Transverse colon (tissue), 4 donors: ENCODE data around the gene NACA2. TPM values are rescaled to one million over a fixed set of nuclear protein-coding genes. Genes with fewer than 3 reads are reported as not detected.

ENCODE experiments used
- DNase-seq: peaks from one replicate; pipeline ENCODE4 v3.0.0-alpha.2; 2019
- H3K27ac ChIP-seq, 4 donors: fragments of 200-600 bp; sonication (generic); 2 replicates each; pipeline ENCODE4 v1.5.1; 2016 to 2018; ENCODE audit warnings: inconsistent platforms in 4 of 4
- H3K27me3 ChIP-seq: fragments of 200-600 bp; sonication (generic); 2 replicates; pipeline ENCODE4 v1.5.1; 2017; ENCODE audit warnings: inconsistent platforms
- H3K36me3 ChIP-seq, 4 donors: fragments of 200-600 bp; sonication (generic); 2 replicates each; pipeline ENCODE4 v1.5.1; 2017 to 2019; ENCODE audit warnings: inconsistent platforms in 4 of 4
- H3K4me1 ChIP-seq, 4 donors: fragments of 200-600 bp; sonication (generic); 2 replicates each; pipeline ENCODE4 v1.5.1; 2017 to 2020; ENCODE audit warnings: inconsistent platforms in 4 of 4
- H3K4me3 ChIP-seq, 4 donors: fragments of 200-600 bp; sonication (generic); 1 replicate in 1 of 4; 2 replicates in 3 of 4; pipeline versions ENCODE4 v1.5.1 to v1.6.1; 2017 to 2019; ENCODE audit warnings: inconsistent platforms in 4 of 4
- H3K9me3 ChIP-seq, 2 donors: fragments of 200-600 bp; sonication (generic); 2 replicates each; pipeline ENCODE4 v1.5.1; 2017 to 2019; ENCODE audit warnings: inconsistent platforms in 2 of 2
- EP300 ChIP-seq: sonication (generic); formaldehyde crosslinking; IDR thresholded peaks from one replicate; pipeline ENCODE4 v1.6.1; 2017; ENCODE audit warnings: antibody characterized with exemption, low read depth
- POLR2A ChIP-seq: fragments of 450-650 bp; IDR thresholded peaks from one replicate; pipeline ENCODE4 v1.6.1; 2016; ENCODE audit warnings: antibody characterized with exemption, mild to moderate bottlenecking, moderate library complexity
- POLR2AphosphoS5 ChIP-seq, 3 donors: sonication (generic); formaldehyde crosslinking; IDR thresholded peaks; one replicate each; pipeline ENCODE4 v1.6.1; 2016; ENCODE audit warnings: antibody characterized with exemption in 3 of 3
- WGBS, 2 donors: methylation state at CpG; one replicate each; pipeline ENCODE4 v1.1.5; 2018; ENCODE audit warnings: low coverage in 1 of 2; 5-methylcytosine and 5-hydroxymethylcytosine counted together
- in situ Hi-C, 4 donors: fragments of 200-750 bp; cut with MboI; loops; one replicate each; pipeline versions ENCODE4 v1.15.0 to v1.15.1; 2017; ENCODE audit warnings: low sequenced_read_pairs in 3 of 4, low pct_ligation_motif_present in 1 of 4, low pct_unique_long_range_greater_than_20kb in 1 of 4
- intact Hi-C: fragments of 100-400 bp; cut with DNase I; formaldehyde crosslinking; loops from one replicate; pipeline ENCODE4 v1.15.1; 2023; ENCODE audit warnings: low total_unique reads
- total RNA-seq, 4 donors: library from RNA; depleted of rRNA; stranded (reverse); fragments of >200 nt; gene quantifications; one replicate each; pipeline ENCODE4 v1.1.0, GENCODE V29; 2016
- TF ChIP-seq, protein P1 (sequence below), 5 experiments: fragments of 200-600 bp in 3 of 5; fragments of 450-650 bp in 2 of 5; sonication (generic) in 3 of 5; IDR thresholded peaks; 1 replicate in 2 of 5; 2 replicates in 3 of 5; pipeline ENCODE4 v1.5.1; 2016 to 2017; ENCODE audit warnings: antibody characterized with exemption in 5 of 5, inconsistent platforms in 3 of 5, mild to moderate bottlenecking in 2 of 5, moderate library complexity in 1 of 5

NACA2 gene
- total RNA-seq, 4 donors from 2014 or later, result not detected

DNA sequence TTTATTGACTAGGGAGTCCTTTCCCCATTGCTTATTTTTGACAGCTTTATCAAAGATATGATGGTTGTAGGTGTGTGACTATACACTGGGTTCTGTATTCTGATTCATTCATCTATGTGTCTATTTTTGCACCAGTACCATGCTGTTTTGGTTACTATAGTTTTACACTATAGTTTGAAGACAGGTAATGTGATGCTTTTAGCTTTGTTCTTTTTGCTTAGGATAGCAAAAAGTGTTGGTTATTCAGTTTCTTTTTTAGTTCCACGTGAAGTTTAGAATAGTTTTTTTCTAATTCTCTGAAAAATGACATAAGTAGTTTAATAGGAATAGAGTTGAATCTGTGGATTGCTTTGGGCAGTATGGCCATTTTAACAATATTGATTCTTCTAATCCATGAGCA lies 50.1 kb downstream of the NACA2 start:
- Histone ChIP-seq H3K4me1 (no peaks in the 10 kb centered on the region), H3K27me3 (peaks cover 14% of the 10 kb centered on the region), H3K36me3 (no peaks in the 10 kb centered on the region), H3K4me3 (no peak overlapping the region), H3K27ac (no peak overlapping the region), H3K9me3 (peaks cover 0 to 6% of the 10 kb centered on the region in 2 donors)
- TF ChIP-seq EP300, result no peak
- TF ChIP-seq POLR2A, result no peak
- TF ChIP-seq POLR2AphosphoS5 (IDR thresholded peaks at IDR 0.05), result no peak
- TF ChIP-seq, protein P1, sequence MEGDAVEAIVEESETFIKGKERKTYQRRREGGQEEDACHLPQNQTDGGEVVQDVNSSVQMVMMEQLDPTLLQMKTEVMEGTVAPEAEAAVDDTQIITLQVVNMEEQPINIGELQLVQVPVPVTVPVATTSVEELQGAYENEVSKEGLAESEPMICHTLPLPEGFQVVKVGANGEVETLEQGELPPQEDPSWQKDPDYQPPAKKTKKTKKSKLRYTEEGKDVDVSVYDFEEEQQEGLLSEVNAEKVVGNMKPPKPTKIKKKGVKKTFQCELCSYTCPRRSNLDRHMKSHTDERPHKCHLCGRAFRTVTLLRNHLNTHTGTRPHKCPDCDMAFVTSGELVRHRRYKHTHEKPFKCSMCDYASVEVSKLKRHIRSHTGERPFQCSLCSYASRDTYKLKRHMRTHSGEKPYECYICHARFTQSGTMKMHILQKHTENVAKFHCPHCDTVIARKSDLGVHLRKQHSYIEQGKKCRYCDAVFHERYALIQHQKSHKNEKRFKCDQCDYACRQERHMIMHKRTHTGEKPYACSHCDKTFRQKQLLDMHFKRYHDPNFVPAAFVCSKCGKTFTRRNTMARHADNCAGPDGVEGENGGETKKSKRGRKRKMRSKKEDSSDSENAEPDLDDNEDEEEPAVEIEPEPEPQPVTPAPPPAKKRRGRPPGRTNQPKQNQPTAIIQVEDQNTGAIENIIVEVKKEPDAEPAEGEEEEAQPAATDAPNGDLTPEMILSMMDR (IDR thresholded peaks at IDR 0.05), result no peak
- 70 to 88% methylated on average over 1 of the region's 1 CpG for WGBS, 2 donors
- intact Hi-C loops, result no loop called here
- DNase-seq, result no peak
- in situ Hi-C loops, result no loop called here

Other genes with a start within 250 kb of the NACA2 start
- gene TBX2, start 191.4 kb downstream of the NACA2 start, total RNA-seq, result 10 to 100 TPM in 2 of 4 donors, 1 to 10 TPM in 2; 2.6 to 13.5 (median 8.7) TPM
- gene TBX4, start 138.8 kb downstream of the NACA2 start, total RNA-seq, result 1 to 10 TPM in 1 of 4 donors, not detected in 3; 2.4 TPM